HuH-7.5 (cell line): ENCODE measurements around the gene OTOF.
A peak's percentile ranks its signal among the peaks of the same experiment; 100 is the strongest.

ENCODE experiments used
- DNase-seq: peaks from one replicate; pipeline ENCODE4 v3.0.0; 2011; ENCODE audit warnings: low spot score

The OTOF gene

GRCh38 chr2:26477911-26478253 lies at the start of gene OTOF:
Gene OTOF, minus strand, starts transcription at chr2:26478124.
- DNase-seq, result no peak

GRCh38 chr2:26526589-26526988 lies 48.7 kb upstream of the OTOF start:
- no peak for DNase-seq

- DNase-seq, result no peak
Measured at GRCh38 chr2:26526105-26526504, 48.2 kb upstream of the OTOF start.

- no peak for DNase-seq
Measured at GRCh38 chr2:26523750-26524149, 45.8 kb upstream of the OTOF start.

- DNase-seq, result no peak
Measured at GRCh38 chr2:26522751-26523171, 44.8 kb upstream of the OTOF start.

GRCh38 chr2:26522325-26522724 lies 44.4 kb upstream of the OTOF start:
- no peak for DNase-seq

- DNase-seq, result no peak
Measured at GRCh38 chr2:26521913-26522180, 43.9 kb upstream of the OTOF start.

- peak; percentile 56 for DNase-seq
Measured at GRCh38 chr2:26521054-26521912, 43.4 kb upstream of the OTOF start.

- DNase-seq, result no peak
Measured at GRCh38 chr2:26520148-26520449, 42.2 kb upstream of the OTOF start.

GRCh38 chr2:26519396-26520147 lies 41.6 kb upstream of the OTOF start:
- no peak for DNase-seq

- no peak for DNase-seq
Measured at GRCh38 chr2:26516781-26517180, 38.9 kb upstream of the OTOF start.

GRCh38 chr2:26516246-26516645 lies 38.3 kb upstream of the OTOF start:
- DNase-seq, result no peak

GRCh38 chr2:26515771-26516170 lies 37.8 kb upstream of the OTOF start:
- no peak for DNase-seq

- no peak for DNase-seq
Measured at GRCh38 chr2:26514045-26514444, 36.1 kb upstream of the OTOF start.

GRCh38 chr2:26513261-26513660 lies 35.3 kb upstream of the OTOF start:
- no peak for DNase-seq

GRCh38 chr2:26511466-26511865 lies 33.5 kb upstream of the OTOF start:
- DNase-seq, result no peak

GRCh38 chr2:26510344-26510973 lies 32.5 kb upstream of the OTOF start:
- DNase-seq, result no peak

- DNase-seq, result no peak
Measured at GRCh38 chr2:26509141-26509540, 31.2 kb upstream of the OTOF start.

- DNase-seq, result no peak
Measured at GRCh38 chr2:26507932-26508331, 30.0 kb upstream of the OTOF start.

GRCh38 chr2:26507088-26507487 lies 29.2 kb upstream of the OTOF start:
- DNase-seq, result no peak

- no peak for DNase-seq
Measured at GRCh38 chr2:26506279-26506678, 28.4 kb upstream of the OTOF start.

GRCh38 chr2:26504002-26504401 lies 26.1 kb upstream of the OTOF start:
- no peak for DNase-seq

GRCh38 chr2:26503231-26503880 lies 25.4 kb upstream of the OTOF start:
- DNase-seq, result peak; percentile 92
